ENCODE data around the gene FUT2.
A peak's percentile ranks its signal among the peaks of the same experiment; 100 is the strongest.

FUT2 gene

DNA sequence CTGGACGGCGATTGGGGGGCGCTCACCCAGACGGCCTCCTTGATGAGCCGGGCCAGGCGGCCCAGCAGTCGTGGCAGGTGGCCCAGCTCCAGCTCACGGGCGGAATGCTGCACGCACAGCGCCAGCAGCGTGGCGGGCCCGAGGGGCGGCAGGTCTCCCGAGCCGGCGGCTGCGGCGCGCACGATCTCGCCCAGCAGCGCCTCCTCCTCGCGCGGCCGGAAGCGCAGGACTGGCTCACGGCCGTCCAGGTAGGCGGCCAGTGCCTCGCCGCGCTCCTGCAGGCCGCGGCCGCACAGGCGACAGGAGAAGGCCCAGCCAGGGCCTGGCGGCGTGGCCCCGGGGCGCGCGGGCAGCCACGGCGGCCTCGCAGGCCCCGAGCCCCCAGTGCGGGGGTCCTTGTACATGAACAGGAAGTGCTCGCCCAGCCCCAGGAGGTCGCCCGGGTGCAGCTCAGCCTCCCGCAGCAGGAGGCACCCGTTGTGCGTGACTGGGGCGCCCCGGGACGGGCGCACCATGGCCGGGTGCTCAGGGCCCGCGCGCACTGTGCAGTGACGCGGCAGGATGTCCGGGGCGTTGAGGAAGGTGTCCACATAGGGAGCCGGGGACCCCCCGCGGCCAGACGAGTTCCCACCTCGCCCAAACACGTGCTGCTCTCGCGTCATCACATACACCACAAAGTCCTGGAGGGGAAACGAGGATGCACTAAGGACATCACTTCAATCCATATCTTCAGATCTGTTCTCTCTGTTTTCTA lies 33.3 kb downstream of the FUT2 start:
- no peak for DNase-seq (ENCODE audit: low read depth)

- no peak for DNase-seq (ENCODE audit: low read depth)
These were observed 35.7 kb downstream of the FUT2 start for GRCh38 chr19:48731452-48731851.

GRCh38 chr19:48734625-48735024 lies 38.9 kb downstream of the FUT2 start:
- DNase-seq (ENCODE audit: low read depth) = no peak

DNA sequence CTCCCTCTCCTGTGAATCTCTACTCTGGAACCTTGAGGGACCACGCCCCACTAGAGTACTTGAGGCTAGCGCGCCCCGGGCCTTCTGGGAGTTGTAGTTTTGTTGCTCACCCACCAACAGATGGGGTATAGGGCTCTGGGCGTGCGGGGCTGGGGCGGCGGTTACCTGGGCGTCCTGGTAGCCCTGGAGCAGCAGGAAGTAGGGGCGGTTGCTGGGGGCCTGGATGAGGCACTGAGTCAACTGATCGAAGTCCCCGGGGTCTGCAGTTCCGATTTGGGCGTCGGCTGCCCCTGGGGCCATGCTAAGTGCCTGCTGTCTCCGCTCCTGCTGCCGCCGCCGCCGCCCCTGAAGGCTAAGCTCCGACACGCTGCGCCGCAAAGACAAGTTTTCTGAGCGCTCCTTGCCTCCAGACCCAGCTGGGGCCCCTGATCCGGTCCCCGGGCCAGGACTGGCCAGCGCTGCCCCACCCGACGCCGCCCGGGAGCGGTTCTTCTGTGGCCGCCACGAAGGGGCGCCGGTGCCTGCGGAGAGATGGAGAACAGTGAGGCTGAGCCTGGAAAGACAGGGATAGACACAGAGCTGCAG lies 39.4 kb downstream of the FUT2 start:
- no peak for DNase-seq (ENCODE audit: low read depth)

DNA sequence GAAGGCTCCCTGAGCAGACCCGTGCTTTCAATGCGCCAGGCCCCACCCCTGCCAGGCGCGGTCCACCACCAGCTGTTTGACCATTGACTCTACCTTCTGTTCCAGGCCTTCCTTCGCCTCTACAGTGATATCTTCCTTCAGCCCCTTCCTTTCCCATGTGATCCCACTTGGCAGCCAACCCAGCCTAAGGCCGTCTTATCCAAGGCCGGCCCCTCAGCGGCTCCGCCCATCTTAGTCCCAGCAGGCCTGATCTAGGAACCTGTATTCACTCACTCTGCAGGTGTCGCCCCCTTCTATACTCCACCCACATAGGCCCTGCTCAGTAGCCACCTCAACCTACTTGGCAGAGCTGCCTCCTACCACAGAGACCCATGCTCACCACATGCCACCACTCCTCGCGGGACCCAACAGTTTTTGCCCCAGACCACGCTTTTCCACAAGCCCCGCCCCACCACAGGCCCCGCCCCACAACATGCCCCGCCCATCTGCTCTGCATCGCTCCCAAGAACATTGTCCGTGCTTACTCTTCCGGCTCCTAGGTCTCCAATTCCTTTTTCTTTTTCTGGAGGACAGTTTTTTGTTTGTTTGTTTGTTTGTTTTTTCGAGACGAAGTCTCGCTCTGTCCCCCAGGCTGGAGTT lies 41.7 kb downstream of the FUT2 start:
- no peak for DNase-seq (ENCODE audit: low read depth)

DNA sequence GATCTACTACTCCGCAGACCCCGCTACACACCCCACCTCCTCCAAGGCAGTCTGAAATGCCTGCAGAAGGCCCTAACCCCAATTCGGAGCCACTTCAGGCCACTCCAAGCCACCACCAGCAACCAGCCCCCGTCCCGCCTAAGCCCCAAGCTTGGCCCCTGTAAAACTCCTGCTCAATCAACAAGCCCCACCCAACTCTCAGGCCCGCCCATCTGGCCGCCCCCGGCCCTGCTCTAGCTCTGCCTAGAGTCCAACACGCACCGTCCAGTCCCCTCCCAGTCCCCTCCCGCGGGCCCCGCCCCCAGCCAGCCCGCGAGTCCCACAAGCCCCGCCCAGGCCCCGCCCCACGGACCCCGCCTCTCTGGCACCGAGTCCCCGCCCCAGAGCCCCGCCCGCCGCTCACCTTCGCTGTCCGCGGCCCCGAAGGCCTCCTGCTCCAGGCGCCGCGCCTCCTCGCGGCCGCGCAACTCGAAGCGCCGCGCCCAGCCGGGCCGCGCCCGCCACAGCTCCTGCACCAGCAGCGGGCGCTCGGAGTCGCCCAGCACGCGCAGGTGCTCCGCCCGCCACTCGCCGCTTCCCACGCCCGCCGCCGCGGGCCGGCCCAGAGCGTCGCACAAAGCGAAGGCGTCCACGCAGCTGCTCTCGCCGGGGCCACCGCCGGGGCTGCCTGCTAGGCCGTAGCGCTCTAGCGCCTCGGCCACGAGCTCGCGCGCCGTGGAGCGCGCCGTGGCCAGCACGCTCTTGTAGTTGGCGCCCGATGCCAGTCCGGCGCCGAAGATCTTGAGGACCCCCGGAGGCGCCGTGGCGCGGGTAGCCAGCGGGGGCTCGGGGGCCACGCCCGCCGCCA lies 43.0 kb downstream of the FUT2 start:
- peak; percentile 54 for DNase-seq (ENCODE audit: low read depth)

DNA sequence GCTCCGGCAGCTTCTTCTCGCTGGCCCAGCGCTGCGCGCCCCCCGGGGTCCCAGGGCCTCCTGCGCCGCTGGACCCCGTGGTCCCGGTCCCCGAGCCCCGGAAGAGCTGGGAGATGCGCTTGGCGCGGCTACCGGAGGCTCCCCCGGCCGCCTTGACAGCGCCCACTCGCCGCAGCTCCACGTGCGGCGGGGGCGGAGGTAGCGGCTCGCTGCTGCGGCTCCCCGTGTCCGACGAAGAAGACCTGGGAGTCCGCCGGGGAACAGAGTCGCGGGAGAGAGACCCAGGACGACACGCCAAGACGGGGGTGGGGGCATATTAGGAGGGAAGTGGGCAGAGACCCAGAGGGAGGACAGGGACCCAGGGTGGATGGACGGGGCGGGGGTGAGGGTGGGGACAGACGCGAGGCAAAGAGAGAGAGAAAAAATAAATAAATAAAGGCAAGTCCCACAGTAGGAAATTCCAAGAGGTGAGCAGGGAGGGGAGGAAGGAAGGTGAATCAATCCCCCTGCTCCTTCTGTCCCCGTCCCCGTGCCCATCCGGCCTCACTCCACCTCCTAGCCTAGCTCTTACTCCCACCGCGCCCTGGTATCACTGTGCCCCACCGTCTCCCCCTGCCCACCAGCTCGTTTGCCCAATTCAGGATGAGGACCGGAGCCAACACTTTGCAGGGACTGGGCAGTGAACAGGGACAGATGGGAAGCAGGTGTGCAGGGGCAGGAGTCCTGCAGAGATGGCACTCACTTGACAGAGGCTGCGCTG lies 43.8 kb downstream of the FUT2 start:
- no peak for DNase-seq (ENCODE audit: low read depth)

DNA sequence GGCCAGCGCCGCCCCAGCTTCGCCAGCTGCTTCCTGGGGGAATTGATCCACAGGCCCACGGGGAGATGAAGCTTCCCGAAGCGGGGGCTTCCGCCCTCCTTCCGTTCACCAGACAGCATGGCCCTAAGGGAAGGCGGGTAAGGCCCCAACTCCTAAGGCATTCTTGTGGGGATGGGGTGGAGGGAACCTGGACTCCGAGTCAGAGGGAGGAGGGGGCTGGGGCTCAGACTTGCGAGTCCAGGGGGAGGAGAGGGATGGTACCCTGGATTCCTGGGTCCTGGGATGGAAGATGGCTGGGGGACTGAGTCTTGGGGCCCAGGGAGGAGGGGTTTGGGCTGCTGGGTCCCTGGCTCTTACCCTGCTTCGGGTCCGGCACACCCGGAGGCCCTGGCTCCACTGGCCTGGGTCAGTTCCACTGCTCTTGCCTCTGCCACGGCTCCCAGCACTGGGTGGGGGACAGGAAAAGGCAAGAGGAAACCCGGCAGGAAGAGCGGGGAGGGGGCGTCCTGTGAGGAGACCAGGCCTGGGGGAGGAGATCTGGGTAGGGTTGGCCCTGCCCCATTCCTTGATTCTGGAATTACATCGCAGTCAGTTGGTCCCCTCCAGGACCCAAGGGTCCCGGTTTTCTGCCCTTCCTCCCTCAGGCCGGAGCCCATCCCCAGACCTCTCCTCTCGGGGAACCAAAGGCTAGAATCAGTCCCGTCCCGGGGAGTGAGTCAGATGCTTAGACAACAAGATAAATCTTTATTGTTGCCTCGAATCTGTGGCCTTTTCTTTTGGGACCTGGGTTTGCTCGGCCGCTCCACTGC lies 44.6 kb downstream of the FUT2 start, which contains the start of gene RASIP1:
TSS of gene RASIP1 (minus strand) at position 447 of the 809 bp plus-strand sequence. CDS start at position 119, 328 bp downstream.
- no peak for DNase-seq (ENCODE audit: low read depth)

- no peak for DNase-seq (ENCODE audit: low read depth)
These were observed 45.6 kb downstream of the FUT2 start for GRCh38 chr19:48741129-48741999.

GRCh38 chr19:48742096-48742495 lies 46.3 kb downstream of the FUT2 start:
- no peak for DNase-seq (ENCODE audit: low read depth)

- peak; percentile 41 for DNase-seq (ENCODE audit: low read depth)
These were observed 49.6 kb downstream of the FUT2 start for GRCh38 chr19:48745208-48745995.

GRCh38 chr19:48746110-48746509 lies 50.3 kb downstream of the FUT2 start:
- no peak for DNase-seq (ENCODE audit: low read depth)

GRCh38 chr19:48746738-48747575 lies 51.2 kb downstream of the FUT2 start, which contains the start of gene IZUMO1:
Gene IZUMO1 (minus strand): TSS chr19:48746909. CDS start chr19:48745859, 1,050 bp downstream.
- peak; percentile 77 for DNase-seq (ENCODE audit: low read depth)

DNA sequence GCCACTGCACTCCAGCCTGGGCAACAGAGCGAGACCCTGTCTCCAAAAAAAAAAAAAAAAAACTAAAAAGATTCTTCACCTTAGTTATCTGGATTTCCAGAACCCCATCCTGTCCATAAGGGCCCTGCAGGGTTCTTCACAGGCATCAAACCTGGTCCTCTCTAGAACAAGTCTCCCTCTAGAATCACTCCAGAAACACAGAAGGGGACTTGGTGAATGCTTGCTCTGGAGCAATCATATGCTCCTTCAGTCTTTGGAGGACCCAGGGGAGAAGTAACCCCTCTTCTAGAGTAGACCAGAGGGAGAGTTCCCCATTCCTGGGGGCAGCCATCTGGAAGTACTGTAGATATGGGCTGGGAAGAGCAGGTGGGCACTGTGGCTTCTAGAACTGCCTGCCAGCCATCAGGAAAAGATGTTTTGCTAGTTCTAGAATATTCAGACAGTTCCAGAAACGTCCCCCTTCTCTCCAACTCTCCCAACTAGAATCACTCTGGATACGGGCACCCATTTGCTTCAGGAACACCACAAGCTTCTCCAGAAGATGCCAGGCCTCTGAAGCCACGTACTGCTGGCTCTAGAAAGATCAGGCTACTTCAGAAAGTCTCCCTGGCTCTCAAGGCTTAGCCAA lies 53.9 kb downstream of the FUT2 start:
- DNase-seq (ENCODE audit: low read depth) = no peak

GRCh38 chr19:48750351-48750750 lies 54.6 kb downstream of the FUT2 start:
- DNase-seq (ENCODE audit: low read depth) = no peak

GRCh38 chr19:48750771-48751504 lies 55.2 kb downstream of the FUT2 start:
- DNase-seq (ENCODE audit: low read depth) = no peak
